ENCODE data around the gene FNDC7. TPM values are rescaled to one million over a fixed set of nuclear protein-coding genes. Genes with fewer than 3 reads are reported as not detected.
"Not testable (repeated sequence)": the region's sequence is repeated elsewhere in the genome, so short reads cannot be mapped to it uniquely, and the experiment has no call there.

FNDC7 gene
- total RNA-seq, 1 experiment from 2014 or later, result 0.07 TPM

DNA sequence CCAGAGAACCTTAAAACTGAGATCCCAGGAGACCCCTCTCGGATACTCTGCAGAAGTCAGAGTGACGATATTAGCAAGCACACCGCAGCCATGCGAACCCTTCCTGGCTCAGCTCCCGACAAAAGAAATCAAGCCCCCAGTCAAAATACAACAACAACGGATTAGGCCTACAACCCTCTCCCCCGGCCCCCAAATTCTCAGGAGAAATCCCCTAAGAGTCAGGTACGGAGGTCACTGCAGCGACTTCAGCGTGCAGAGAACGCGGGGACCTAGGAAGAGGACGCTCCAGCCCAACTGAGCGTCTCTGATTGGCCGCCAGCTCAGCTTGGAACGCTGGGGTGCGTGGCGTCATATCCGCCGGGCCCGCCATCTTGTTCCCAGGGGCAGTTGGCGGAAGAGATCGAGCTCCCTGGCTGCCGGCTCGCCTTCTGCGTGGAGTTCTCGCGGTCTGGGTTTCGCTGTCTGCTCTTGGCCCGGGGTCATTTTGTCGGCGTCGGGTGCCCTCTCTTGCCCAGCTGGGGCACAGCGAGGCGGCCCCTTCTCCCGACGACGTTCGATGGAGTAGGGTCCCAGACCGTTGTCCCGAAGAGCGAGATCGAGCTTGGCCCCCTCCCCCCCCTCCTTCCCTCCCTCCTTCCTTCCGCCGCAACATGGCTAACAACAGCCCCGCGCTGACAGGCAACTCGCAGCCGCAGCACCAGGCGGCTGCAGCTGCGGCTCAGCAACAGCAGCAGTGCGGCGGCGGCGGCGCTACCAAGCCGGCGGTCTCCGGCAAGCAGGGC, 20.6 kb upstream of the FNDC7 start, which contains the start of gene PRPF38B:
Gene PRPF38B, plus strand, starts transcription at position 369 of the 782 bp plus-strand sequence. Its CDS starts 282 bp downstream, at position 651.
- Histone ChIP-seq H3K9me3 (no peaks in the 10 kb centered on the region; the same call in 1 of the 2 replicates), H3K4me3 (peak within 1 kb of the TSS; percentile 84), H3K36me3 (peaks cover 49% of the 10 kb centered on the region), H3K27me3 (no peaks in the 10 kb centered on the region)
- DNase-seq, result peak; percentile 99

- H3K4me3 ChIP-seq, result peak overlapping the region; percentile 84
- no peaks in the 10 kb centered on the region; the same call in 1 of the 2 replicates for H3K9me3 ChIP-seq
- H3K36me3 ChIP-seq, result peaks cover 58% of the 10 kb centered on the region
- no peaks in the 10 kb centered on the region for H3K27me3 ChIP-seq
- DNase-seq, result peak; percentile 59
Observed at GRCh38 chr1:108692724-108693655, 19.7 kb upstream of the FNDC7 start.

GRCh38 chr1:108695535-108695934, 17.2 kb upstream of the FNDC7 start:
- H3K4me3 ChIP-seq, result peak overlapping the region; percentile 84; the same call in 1 of the 2 replicates
- H3K36me3 ChIP-seq, result peaks cover 83% of the 10 kb centered on the region
- no peaks in the 10 kb centered on the region; the same call in 1 of the 2 replicates for H3K9me3 ChIP-seq
- DNase-seq, result no peak
- H3K27me3 ChIP-seq, result no peaks in the 10 kb centered on the region

DNA sequence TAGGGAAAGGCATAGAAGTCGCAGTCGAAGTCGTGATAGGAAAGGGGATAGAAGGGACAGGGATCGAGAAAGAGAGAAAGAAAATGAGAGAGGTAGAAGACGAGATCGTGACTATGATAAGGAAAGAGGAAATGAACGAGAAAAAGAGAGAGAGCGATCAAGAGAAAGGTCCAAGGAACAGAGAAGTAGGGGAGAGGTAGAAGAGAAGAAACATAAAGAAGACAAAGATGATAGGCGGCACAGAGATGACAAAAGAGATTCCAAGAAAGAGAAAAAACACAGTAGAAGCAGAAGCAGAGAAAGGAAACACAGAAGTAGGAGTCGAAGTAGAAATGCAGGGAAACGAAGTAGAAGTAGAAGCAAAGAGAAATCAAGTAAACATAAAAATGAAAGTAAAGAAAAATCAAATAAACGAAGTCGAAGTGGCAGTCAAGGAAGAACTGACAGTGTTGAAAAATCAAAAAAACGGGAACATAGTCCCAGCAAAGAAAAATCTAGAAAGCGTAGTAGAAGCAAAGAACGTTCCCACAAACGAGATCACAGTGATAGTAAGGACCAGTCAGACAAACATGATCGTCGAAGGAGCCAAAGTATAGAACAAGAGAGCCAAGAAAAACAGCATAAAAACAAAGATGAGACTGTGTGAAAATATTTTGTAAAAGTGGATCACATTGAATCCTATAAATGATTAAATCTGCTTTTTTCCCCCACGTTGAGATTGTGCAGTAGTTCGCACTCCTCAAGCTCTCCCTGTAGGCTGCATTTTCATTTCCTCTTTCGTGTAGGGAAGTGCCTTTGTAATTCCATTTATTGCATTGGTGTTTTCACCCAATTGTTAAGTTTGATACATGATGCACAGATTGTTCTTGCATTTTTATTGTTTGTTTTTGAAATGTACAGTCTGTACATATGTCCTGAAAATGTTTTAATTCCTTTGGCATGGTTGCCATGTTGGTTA, 13.1 kb upstream of the FNDC7 start:
- peaks cover 81% of the 10 kb centered on the region for H3K36me3 ChIP-seq
- no peak for DNase-seq

DNA sequence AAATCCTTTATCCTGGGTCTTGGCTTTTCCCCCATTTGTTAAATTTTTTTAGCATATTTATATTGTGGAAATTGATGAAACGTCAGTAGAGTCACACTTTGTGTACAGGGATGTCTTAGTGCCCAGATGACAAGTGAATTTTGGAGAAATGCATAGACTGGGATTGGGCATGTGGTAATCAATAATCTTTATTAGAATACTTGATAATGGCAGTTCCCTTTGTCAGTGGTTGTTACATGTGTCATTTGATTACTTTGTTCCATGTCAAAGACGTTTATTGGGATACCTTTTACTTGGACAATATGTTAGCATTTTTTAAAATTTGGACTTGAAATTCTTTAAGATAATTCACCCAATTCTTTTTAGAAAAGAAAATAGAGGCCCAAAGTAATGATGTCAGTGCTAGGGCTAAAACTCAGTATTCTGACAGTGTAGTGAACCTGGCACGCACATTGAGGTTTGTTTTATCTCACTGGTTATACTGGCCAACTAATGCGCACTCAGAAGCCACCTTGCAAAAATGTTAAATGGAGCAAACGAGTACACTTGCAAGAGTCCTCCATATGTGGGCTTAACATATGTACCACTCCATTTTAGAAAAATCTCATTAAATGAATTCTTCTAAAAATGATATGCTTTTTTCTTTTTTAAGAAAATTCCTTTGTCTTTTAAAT, 11.4 kb upstream of the FNDC7 start:
- Histone ChIP-seq H3K36me3 (peaks cover 64% of the 10 kb centered on the region), H3K27me3 (no peaks in the 10 kb centered on the region), H3K4me3 (no peak overlapping the region), H3K9me3 (no peaks in the 10 kb centered on the region)
- DNase-seq, result no peak

More for the DNA sequence above, 13.1 kb upstream of the FNDC7 start:
- H3K4me3 ChIP-seq, result no peak overlapping the region
- H3K9me3 ChIP-seq, result no peaks in the 10 kb centered on the region
- no peaks in the 10 kb centered on the region for H3K27me3 ChIP-seq

DNA sequence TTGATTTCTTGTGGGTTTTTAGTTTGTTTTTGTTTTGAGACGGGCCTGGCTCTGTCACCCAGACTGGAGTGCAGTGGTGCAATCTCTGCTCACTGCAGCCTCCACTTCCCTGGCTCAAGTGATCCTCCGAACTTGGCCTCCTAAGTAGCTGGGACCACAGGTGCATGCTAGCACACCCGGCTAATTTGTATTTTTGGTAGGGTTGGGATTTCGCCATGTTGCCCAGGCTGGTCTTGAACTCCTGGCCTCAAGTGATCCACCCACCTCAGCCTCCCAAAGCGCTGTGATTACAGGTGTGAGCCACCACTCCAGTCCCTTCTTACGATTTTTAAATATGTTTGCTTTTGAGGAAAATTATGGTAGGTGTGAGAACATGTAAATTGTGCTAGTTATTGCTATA, 10.6 kb upstream of the FNDC7 start:
- DNase-seq, H3K4me3 ChIP-seq, H3K27me3 ChIP-seq, H3K9me3 ChIP-seq: not testable (repeated sequence)
- peaks cover 56% of the 10 kb centered on the region for H3K36me3 ChIP-seq

DNA sequence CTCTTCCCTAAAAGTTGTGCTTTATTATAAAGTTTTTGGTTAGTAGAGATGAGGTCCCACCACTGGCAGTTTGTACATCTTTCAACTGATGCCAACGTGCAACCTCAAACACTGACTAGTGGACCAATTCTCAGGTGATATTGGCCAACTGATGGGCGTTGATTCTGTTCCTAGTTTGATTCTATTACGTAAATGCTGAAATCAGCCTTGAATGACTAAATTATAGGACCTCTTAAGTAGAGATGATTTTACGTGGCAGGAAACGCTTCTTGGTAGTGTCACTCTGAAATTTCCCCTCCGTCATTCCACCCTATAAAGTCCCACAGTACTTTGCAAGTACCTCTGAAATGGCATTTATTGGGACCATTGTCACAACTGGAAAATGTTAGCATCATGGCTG, 8.8 kb upstream of the FNDC7 start:
- H3K27me3 ChIP-seq, result no peaks in the 10 kb centered on the region
- no peak for DNase-seq
- no peak overlapping the region for H3K4me3 ChIP-seq
- H3K36me3 ChIP-seq, result peaks cover 38% of the 10 kb centered on the region
- H3K9me3 ChIP-seq, result no peaks in the 10 kb centered on the region

DNA sequence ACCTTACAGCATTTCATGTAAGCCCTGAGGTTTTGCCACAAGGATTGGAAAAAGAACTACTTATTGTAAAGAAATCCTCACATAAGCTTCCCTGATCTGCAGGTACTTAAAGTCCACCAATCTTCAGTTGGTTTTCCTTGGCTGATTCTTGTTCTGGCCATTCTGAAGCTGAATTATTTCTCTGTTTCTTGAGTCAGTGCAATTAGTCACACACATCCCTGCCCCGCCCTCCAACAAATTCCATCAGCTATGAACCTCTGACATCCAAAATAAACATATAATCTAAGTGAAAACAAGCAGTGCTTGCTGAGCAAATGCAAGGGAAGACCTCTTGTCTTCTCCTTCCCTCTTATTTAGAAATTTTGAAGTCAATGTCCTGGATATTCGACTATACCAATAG, 8.2 kb upstream of the FNDC7 start:
- Histone ChIP-seq H3K36me3 (peaks cover 32% of the 10 kb centered on the region), H3K27me3 (no peaks in the 10 kb centered on the region), H3K9me3 (no peaks in the 10 kb centered on the region), H3K4me3 (no peak overlapping the region)
- peak; percentile 87 for DNase-seq

- Histone ChIP-seq H3K36me3 (peaks cover 11% of the 10 kb centered on the region), H3K4me3 (no peak overlapping the region), H3K9me3 (no peaks in the 10 kb centered on the region), H3K27me3 (no peaks in the 10 kb centered on the region)
- no peak for DNase-seq
Observed at GRCh38 chr1:108706643-108707042, 6.1 kb upstream of the FNDC7 start.

- no peak overlapping the region for H3K4me3 ChIP-seq
- no peaks in the 10 kb centered on the region for H3K27me3 ChIP-seq
- no peaks in the 10 kb centered on the region for H3K36me3 ChIP-seq
- no peaks in the 10 kb centered on the region for H3K9me3 ChIP-seq
- DNase-seq, result peak; percentile 31
Observed at GRCh38 chr1:108708691-108709660, 3.7 kb upstream of the FNDC7 start.

- no peak for DNase-seq
- no peak overlapping the region for H3K4me3 ChIP-seq
- no peaks in the 10 kb centered on the region for H3K9me3 ChIP-seq
- H3K36me3 ChIP-seq, result no peaks in the 10 kb centered on the region
- H3K27me3 ChIP-seq, result no peaks in the 10 kb centered on the region
Observed at GRCh38 chr1:108715932-108716331, 3.2 kb downstream of the FNDC7 start.

- Histone ChIP-seq H3K4me3 (no peak overlapping the region), H3K9me3 (no peaks in the 10 kb centered on the region), H3K27me3 (no peaks in the 10 kb centered on the region), H3K36me3 (no peaks in the 10 kb centered on the region)
- no peak for DNase-seq
Observed at GRCh38 chr1:108716437-108717230, 3.9 kb downstream of the FNDC7 start.

DNA sequence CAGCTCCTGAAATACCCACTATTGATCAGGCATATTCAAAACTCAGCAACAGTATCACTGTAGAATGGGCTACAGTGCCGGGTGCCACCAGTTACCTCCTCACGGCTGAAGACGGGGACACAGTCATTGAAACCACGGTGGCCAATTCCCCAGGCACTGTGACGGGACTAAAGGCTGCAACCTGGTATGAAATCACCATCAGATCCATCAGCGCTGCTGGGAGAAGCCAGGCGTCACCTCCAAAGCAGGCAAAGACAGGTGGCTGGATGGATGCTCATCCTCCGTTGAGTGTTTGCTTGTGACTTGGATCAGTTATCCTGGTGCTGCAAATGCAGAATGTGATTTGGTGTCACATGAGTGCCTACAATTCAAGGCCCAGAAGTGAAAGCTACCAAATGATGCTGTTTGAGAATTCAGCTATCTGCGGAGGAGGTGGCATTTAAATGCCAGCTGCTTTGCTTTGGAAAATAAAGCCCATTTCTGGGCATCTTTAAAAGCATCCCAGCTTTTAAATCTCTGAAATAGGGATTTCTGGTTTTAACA, 5.1 kb downstream of the FNDC7 start:
- Histone ChIP-seq H3K4me3 (no peak overlapping the region), H3K36me3 (no peaks in the 10 kb centered on the region), H3K27me3 (no peaks in the 10 kb centered on the region), H3K9me3 (no peaks in the 10 kb centered on the region)
- no peak for DNase-seq
